ENCODE data around the gene LCP2.
A peak's percentile ranks its signal among the peaks of the same experiment; 100 is the strongest.

The LCP2 gene

DNA sequence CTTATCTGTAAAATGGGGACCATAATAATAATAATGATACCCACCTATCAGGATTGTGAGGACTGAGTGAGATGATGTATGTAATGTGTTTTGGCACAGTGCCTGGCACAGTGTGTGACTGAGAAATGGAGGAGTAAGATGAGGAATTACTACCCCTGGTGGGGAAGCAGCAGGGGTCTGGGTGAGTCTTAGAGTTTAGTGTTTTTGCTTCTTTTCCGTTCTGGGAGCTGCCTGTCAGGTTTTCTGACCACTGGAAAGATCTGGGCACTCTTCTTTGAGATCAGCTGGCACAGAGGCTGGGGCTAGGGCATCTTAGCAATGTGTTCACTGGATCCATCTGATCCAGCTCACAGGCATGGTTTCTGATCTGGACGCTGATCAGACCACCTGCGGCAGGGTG lies 8.5 kb downstream of the LCP2 start:
- peak overlapping the region; percentile 84 for H3K27ac ChIP-seq (replicated peaks)

DNA sequence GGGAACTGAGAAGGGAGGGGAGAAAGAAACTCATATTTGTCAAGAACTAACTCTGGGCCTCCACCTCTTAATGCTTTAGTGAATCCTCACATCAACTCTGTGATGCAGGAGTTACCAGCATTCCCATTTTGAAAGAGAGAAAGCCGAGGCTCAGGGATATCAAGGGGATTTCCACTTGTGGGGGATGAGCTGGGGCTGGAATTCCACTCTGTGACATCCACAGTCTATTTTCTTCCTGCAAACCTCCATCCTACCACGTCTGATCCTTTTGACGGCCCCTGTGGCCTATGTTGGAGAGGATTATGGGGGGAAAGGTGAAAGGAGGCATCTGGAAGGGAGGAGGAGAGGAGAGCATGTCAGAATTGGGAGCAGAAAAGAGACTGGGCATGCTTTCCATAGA lies 9.0 kb downstream of the LCP2 start:
- H3K4me3 ChIP-seq (replicated peaks; ENCODE audit: insufficient read depth, low read length) = no peak overlapping the region
- TF ChIP-seq, protein P1, sequence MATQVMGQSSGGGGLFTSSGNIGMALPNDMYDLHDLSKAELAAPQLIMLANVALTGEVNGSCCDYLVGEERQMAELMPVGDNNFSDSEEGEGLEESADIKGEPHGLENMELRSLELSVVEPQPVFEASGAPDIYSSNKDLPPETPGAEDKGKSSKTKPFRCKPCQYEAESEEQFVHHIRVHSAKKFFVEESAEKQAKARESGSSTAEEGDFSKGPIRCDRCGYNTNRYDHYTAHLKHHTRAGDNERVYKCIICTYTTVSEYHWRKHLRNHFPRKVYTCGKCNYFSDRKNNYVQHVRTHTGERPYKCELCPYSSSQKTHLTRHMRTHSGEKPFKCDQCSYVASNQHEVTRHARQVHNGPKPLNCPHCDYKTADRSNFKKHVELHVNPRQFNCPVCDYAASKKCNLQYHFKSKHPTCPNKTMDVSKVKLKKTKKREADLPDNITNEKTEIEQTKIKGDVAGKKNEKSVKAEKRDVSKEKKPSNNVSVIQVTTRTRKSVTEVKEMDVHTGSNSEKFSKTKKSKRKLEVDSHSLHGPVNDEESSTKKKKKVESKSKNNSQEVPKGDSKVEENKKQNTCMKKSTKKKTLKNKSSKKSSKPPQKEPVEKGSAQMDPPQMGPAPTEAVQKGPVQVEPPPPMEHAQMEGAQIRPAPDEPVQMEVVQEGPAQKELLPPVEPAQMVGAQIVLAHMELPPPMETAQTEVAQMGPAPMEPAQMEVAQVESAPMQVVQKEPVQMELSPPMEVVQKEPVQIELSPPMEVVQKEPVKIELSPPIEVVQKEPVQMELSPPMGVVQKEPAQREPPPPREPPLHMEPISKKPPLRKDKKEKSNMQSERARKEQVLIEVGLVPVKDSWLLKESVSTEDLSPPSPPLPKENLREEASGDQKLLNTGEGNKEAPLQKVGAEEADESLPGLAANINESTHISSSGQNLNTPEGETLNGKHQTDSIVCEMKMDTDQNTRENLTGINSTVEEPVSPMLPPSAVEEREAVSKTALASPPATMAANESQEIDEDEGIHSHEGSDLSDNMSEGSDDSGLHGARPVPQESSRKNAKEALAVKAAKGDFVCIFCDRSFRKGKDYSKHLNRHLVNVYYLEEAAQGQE (IDR thresholded peaks at IDR 0.05; ENCODE audit: insufficient replicate concordance, low read depth) = no peak
- TF ChIP-seq, protein P2, sequence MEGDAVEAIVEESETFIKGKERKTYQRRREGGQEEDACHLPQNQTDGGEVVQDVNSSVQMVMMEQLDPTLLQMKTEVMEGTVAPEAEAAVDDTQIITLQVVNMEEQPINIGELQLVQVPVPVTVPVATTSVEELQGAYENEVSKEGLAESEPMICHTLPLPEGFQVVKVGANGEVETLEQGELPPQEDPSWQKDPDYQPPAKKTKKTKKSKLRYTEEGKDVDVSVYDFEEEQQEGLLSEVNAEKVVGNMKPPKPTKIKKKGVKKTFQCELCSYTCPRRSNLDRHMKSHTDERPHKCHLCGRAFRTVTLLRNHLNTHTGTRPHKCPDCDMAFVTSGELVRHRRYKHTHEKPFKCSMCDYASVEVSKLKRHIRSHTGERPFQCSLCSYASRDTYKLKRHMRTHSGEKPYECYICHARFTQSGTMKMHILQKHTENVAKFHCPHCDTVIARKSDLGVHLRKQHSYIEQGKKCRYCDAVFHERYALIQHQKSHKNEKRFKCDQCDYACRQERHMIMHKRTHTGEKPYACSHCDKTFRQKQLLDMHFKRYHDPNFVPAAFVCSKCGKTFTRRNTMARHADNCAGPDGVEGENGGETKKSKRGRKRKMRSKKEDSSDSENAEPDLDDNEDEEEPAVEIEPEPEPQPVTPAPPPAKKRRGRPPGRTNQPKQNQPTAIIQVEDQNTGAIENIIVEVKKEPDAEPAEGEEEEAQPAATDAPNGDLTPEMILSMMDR (IDR thresholded peaks at IDR 0.05; ENCODE audit: insufficient read depth, low read length) = no peak
- TF ChIP-seq GABPA (IDR thresholded peaks at IDR 0.05; ENCODE audit: low read depth) (no peak), POLR2AphosphoS5 (IDR thresholded peaks at IDR 0.05; ENCODE audit: low read depth) (no peak), SPI1 (IDR thresholded peaks at IDR 0.05; ENCODE audit: borderline replicate concordance, low read depth) (no peak)
- H3K27me3 ChIP-seq (ENCODE audit: insufficient read depth, poor library complexity, severe bottlenecking) = no peaks in the 10 kb centered on the region
- H3K27ac ChIP-seq (replicated peaks) = peak overlapping the region; percentile 84
- no peak for DNase-seq (ENCODE audit: low read depth in 1 of 2, low spot score in 1 of 2)

More for the DNA sequence above, 8.5 kb downstream of the LCP2 start:
- DNase-seq (ENCODE audit: low read depth in 1 of 2, low spot score in 1 of 2) = no peak
- no peak overlapping the region for H3K4me3 ChIP-seq (replicated peaks; ENCODE audit: insufficient read depth, low read length)
- TF ChIP-seq GABPA (IDR thresholded peaks at IDR 0.05; ENCODE audit: low read depth) = no peak
- TF ChIP-seq, protein P1 (IDR thresholded peaks at IDR 0.05; ENCODE audit: insufficient replicate concordance, low read depth) = no peak
- no peak for TF ChIP-seq POLR2AphosphoS5 (IDR thresholded peaks at IDR 0.05; ENCODE audit: low read depth)
- TF ChIP-seq SPI1 (IDR thresholded peaks at IDR 0.05; ENCODE audit: borderline replicate concordance, low read depth) = no peak
- TF ChIP-seq, protein P2 (IDR thresholded peaks at IDR 0.05; ENCODE audit: insufficient read depth, low read length) = no peak
- H3K27me3 ChIP-seq (ENCODE audit: insufficient read depth, poor library complexity, severe bottlenecking) = no peaks in the 10 kb centered on the region

DNA sequence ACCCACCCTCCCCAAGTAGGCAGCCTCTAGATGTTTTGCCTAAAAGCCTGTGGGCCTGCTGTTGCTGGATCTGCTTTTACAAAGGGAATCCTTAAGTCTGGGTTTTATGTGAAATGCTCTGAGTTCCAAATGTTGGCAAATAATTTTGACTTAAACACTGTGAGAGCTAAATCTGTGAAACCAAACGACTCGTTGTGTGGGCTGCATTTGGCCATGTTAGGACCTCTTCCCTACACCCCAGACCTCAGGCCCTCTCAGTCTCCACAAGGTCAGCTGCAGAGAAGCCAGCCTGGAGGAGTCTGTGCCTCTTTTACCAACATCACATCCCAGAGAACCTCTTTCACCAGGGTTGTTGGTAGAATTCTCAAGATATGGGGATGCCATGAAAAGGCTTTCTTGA lies 9.4 kb downstream of the LCP2 start:
- DNase-seq (ENCODE audit: low read depth in 1 of 2, low spot score in 1 of 2) = no peak
- TF ChIP-seq POLR2AphosphoS5 (IDR thresholded peaks at IDR 0.05; ENCODE audit: low read depth) = no peak
- TF ChIP-seq, protein P1 (IDR thresholded peaks at IDR 0.05; ENCODE audit: insufficient replicate concordance, low read depth) = no peak
- no peak for TF ChIP-seq GABPA (IDR thresholded peaks at IDR 0.05; ENCODE audit: low read depth)
- no peak for TF ChIP-seq SPI1 (IDR thresholded peaks at IDR 0.05; ENCODE audit: borderline replicate concordance, low read depth)
- TF ChIP-seq, protein P2 (IDR thresholded peaks at IDR 0.05; ENCODE audit: insufficient read depth, low read length) = no peak
- Histone ChIP-seq H3K27ac (replicated peaks) (peak overlapping the region; percentile 84), H3K27me3 (ENCODE audit: insufficient read depth, poor library complexity, severe bottlenecking) (no peaks in the 10 kb centered on the region), H3K4me3 (replicated peaks; ENCODE audit: insufficient read depth, low read length) (no peak overlapping the region)
